Suprapubic skin (tissue), 4 donors: ENCODE results near the gene ANAPC13.

Experiments used
- CTCF ChIP-seq, 2 donors: fragments of 200-600 bp in 1 of 2; fragments of 450-650 bp in 1 of 2; sonication (generic) in 1 of 2; IDR thresholded peaks; one replicate each; pipeline ENCODE4 v1.5.1; 2016 to 2019; ENCODE audit warnings: antibody characterized with exemption in 2 of 2, mild to moderate bottlenecking in 1 of 2, moderate library complexity in 1 of 2
- EP300 ChIP-seq: sonication (generic); formaldehyde crosslinking; IDR thresholded peaks from one replicate; pipeline ENCODE4 v1.6.1; 2017; ENCODE audit warnings: antibody characterized with exemption
- POLR2A ChIP-seq, 2 donors: fragments of 450-650 bp; IDR thresholded peaks; one replicate each; pipeline ENCODE4 v1.6.1; 2017; ENCODE audit warnings: antibody characterized with exemption in 2 of 2, mild to moderate bottlenecking in 2 of 2, moderate library complexity in 2 of 2
- POLR2AphosphoS5 ChIP-seq, 3 donors: sonication (generic); formaldehyde crosslinking; IDR thresholded peaks; one replicate each; pipeline ENCODE4 v1.6.1; 2017; ENCODE audit warnings: antibody characterized with exemption in 3 of 3

DNA sequence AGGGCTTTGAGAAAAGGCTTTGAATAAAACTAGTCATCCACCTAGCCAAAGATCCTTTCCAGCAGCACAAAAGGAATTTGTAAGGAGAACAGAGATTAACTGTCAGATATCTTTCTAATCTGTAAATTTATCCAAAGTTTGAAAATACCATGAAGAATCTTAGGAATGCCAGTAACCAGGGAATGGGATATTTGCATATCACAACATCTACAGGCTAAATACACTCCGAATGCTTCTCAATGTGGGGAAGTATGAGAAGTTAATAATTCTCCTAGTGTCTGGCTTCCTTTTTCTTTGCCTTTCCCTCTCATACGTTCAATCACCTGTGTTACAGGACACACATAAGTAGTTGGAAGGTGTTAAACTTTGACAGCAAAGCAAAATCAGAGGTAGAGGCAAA is 7.8 kb downstream of the ANAPC13 start:
- TF ChIP-seq CTCF (IDR thresholded peaks at IDR 0.05) (no peak), EP300 (no peak), POLR2AphosphoS5 (IDR thresholded peaks at IDR 0.05) (no peak), POLR2A (IDR thresholded peaks at IDR 0.05) (no peak)
